ENCODE measurements around the gene CFAP20.
"Not testable (repeated sequence)": the region's sequence is repeated elsewhere in the genome, so short reads cannot be mapped to it uniquely, and the experiment has no call there.

The CFAP20 gene

GRCh38 chr16:58094791-58095574 lies 34.2 kb downstream of the CFAP20 start:
- DNase-seq, result no peak

DNA sequence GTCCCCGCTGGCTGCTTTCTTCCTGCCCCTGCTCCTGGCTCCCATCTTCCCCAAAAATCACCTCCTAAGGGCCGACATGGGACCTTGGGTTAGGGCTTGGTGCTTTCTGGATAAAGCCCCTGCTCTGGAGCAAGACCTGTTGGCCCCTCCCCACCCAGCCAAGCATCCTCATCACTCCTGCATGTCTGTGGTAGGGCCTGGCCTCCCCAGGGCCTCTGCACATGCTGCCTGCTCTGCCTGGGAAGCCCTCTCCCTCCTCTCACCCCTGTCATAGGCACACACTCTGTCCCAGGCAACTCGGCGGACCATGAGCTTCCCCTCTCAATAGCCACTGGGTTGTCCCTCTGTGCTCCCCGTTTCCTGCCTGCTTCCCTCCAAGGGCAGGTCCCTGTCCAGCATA lies 35.2 kb downstream of the CFAP20 start:
- DNase-seq, result no peak

DNA sequence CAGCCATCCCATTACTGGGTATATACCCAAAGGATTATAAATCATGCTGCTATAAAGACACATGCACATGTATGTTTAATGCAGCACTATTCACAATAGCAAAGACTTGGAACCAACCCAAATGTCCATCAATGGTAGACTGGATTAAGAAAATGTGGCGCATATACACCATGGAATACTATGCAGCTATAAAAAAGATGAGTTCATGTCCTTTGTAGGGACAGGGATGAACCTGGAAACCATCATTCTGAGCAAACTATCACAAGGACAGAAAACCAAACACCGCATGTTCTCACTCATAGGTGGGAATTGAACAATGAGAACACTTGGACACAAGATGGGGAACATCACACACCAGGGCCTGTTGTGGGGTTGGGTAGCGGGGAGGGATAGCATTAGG lies 38.8 kb downstream of the CFAP20 start:
- DNase-seq, result not testable (repeated sequence)

DNA sequence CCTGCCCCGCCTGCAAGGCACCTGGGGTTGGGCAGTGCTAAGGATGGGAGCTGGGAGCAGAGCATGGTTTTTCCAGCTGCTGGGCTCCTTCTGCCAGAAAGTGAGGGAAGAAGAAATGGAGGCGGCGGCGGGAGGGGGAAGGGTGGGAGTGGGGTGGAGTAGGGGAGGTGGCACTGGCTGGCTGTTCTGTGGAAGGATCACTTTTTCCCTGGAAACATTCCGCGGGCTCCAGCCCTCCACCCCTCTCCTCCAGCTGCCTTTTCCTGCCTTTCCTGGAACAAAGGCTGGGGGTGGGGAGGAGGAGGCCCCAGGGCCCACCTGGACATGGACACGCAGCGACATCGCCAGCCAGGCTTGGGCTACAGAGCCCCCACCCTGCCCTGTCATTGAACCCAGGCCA lies 41.1 kb downstream of the CFAP20 start:
- DNase-seq, result no peak

DNA sequence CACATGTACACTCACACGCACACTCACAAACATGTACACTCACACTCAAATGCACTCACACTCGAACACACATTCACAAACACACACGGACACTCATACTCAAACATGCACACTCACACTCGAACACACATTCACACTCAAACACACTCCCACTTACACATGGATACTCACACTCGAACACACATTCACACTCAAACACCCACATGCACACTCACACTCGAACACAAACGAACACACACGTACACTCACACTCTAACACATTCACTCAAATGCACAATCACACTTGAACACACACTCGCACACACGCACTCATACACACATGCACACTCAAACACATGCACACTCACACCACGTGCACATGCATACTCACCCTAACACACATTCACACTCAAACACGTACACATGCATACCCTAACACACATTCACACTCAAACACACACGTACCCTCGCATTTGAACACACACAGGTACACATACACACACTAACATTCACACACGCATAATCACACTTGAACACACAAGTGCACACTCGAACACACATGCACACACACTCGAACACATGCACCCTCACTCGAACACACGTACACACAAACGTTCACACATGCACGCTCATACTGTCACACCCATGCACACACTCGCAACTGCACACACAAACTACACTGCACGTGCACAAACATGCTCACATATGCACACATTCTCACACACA lies 41.8 kb downstream of the CFAP20 start:
- DNase-seq, result no peak

- DNase-seq, result no peak
These were observed 42.6 kb downstream of the CFAP20 start for GRCh38 chr16:58086381-58087208.

- no peak for DNase-seq
These were observed 43.5 kb downstream of the CFAP20 start for GRCh38 chr16:58085584-58086251.

DNA sequence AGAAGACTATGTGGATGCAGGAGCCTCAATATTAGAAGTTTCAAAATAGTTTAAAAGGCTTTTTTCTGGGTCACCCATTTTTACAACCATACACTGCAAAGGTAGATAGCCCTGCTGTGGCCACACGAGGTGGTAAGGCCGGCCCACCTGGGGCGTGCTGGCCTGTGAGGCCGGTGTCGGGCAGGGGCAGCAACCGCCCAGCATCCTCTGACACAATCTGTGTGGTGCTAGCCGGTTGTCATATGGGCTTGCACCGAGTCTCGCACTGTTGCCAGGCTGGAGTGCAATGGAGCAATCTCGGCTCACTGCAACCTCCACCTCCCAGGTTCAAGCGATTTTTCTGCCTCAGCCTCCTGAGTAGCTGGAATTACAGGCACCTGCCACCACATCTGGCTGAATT lies 44.0 kb downstream of the CFAP20 start:
- no peak for DNase-seq

GRCh38 chr16:58084635-58085034 lies 44.5 kb downstream of the CFAP20 start:
- DNase-seq, result no peak

- no peak for DNase-seq
These were observed 46.8 kb downstream of the CFAP20 start for GRCh38 chr16:58082381-58082780.

GRCh38 chr16:58080657-58081056 lies 48.5 kb downstream of the CFAP20 start:
- not testable (repeated sequence) for DNase-seq

DNA sequence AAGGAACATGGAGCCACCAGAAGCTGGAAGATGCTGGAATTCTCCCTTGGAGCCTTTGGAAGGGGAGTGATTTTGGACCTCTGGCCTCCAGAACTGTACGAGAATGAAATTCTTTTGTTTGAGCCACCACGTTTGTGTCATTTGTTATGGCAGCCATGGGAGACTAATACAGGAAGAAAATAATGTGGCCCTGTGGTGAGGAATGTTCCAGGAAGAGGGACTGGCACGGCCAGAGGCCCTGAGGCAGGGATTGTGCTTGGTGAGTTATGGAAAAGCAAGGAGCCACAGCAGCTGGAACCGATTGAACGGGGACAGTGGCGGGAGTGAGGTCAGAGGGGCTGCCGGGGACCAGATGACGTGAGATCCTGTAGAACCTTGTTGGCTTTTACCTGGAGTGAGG lies 51.4 kb downstream of the CFAP20 start:
- no peak for DNase-seq

GRCh38 chr16:58076514-58076913 lies 52.7 kb downstream of the CFAP20 start:
- DNase-seq, result no peak

- no peak for DNase-seq
These were observed 54.5 kb downstream of the CFAP20 start for GRCh38 chr16:58074657-58075056.

- DNase-seq, result not testable (repeated sequence)
These were observed 56.1 kb downstream of the CFAP20 start for GRCh38 chr16:58073086-58073485.

DNA sequence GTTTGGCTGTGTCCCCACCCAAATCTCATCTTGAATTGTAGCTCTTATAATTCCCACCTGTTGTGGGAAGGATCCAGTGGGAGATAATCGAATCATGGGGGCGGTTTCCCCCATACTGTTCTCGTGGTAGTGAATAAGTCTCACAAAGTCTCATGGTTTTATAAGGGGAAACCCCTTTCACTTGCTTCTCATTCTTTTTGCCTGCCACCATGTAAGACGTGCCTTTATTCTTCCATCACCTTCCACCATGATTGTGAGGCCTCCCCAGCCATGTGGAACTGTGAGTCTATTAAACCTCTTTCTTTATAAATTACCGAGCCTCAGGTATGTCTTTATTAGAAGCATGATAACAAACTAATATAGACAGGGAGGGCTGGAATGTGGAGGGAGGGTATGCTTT lies 57.0 kb downstream of the CFAP20 start:
- not testable (repeated sequence) for DNase-seq

- no peak for DNase-seq
These were observed 58.6 kb downstream of the CFAP20 start for GRCh38 chr16:58070585-58070984.
